ENCODE data around the gene GPR18.

DNA sequence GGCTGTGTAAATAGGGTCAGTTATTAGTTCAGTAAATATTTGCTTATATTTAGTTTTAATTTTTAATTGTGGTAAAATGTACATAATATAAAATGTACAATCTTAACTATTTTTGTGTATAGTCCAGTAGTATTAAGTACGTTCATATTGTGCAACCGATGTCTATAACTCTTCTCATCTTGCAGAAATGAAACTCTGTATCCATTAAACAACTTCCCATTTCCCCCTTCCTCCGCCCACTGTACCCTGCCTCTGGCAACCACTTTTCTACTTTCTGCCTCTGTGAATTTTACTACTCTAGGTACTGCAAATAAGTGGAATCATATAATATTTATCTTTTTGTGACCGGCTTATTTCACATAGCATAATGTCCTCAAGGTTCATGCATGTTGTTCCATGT lies 33.1 kb downstream of the GPR18 start:
- no peak for TF ChIP-seq POLR2A (IDR thresholded peaks at IDR 0.05)
- TF ChIP-seq CTCF (IDR thresholded peaks at IDR 0.05) = no peak

Data from uterus (tissue), 2 donors.